T follicular helper cell (primary cell): ENCODE results near the gene LSMEM2.

ENCODE experiments used
- DNase-seq: peaks from one replicate; pipeline ENCODE4 v3.0.0-alpha.2; 2020; ENCODE audit warnings: low read depth

The LSMEM2 gene

GRCh38 chr3:50322115-50322385 is 43.2 kb downstream of the LSMEM2 start:
- DNase-seq: no peak

GRCh38 chr3:50322386-50323091 is 43.7 kb downstream of the LSMEM2 start, which contains the start of gene HYAL2:
Gene HYAL2, minus strand, starts transcription at chr3:50322745. Its CDS starts 2,256 bp downstream, at chr3:50320489.
- DNase-seq: no peak

- DNase-seq: no peak
Observed at GRCh38 chr3:50323092-50323600, 44.3 kb downstream of the LSMEM2 start.

- DNase-seq: no peak
Observed at GRCh38 chr3:50323614-50324199, 44.8 kb downstream of the LSMEM2 start.

- DNase-seq: peak; percentile 33
Observed at GRCh38 chr3:50324351-50325112, 45.6 kb downstream of the LSMEM2 start.

GRCh38 chr3:50325113-50325480 is 46.2 kb downstream of the LSMEM2 start:
- DNase-seq: no peak

- no peak for DNase-seq
Observed at GRCh38 chr3:50325497-50326181, 46.8 kb downstream of the LSMEM2 start.

GRCh38 chr3:50326182-50326541 is 47.3 kb downstream of the LSMEM2 start:
- DNase-seq: no peak

GRCh38 chr3:50327129-50327528 is 48.2 kb downstream of the LSMEM2 start:
- no peak for DNase-seq

- DNase-seq: peak; percentile 93
Observed at GRCh38 chr3:50327943-50328691, 49.2 kb downstream of the LSMEM2 start, which contains the start of gene TUSC2. Gene TUSC2, minus strand, starts transcription at chr3:50328223. Its CDS starts 124 bp downstream, at chr3:50328099.

- no peak for DNase-seq
Observed at GRCh38 chr3:50330330-50330729, 51.4 kb downstream of the LSMEM2 start.

GRCh38 chr3:50331364-50331907 is 52.5 kb downstream of the LSMEM2 start:
- DNase-seq: no peak

- DNase-seq: no peak
Observed at GRCh38 chr3:50333744-50334328, 54.9 kb downstream of the LSMEM2 start.

GRCh38 chr3:50334339-50335075 is 55.6 kb downstream of the LSMEM2 start:
- DNase-seq: no peak

GRCh38 chr3:50336452-50337174 is 57.7 kb downstream of the LSMEM2 start:
- DNase-seq: no peak

- DNase-seq: peak; percentile 89
Observed at GRCh38 chr3:50337175-50337861, 58.4 kb downstream of the LSMEM2 start.
